Measurements from ENCODE around the gene DUXA.

GRCh38 chr19:57192993-57193392 is 25.7 kb upstream of the DUXA start:
- TF ChIP-seq FOXA1 (IDR thresholded peaks at IDR 0.05) (no peak), SP1 (IDR thresholded peaks at IDR 0.05) (no peak), SUZ12 (IDR thresholded peaks at IDR 0.05) (no peak)
